Left hindlimb (tissue), 1 donor: Measurements from ENCODE around the gene ST6GAL1.
"Not testable (repeated sequence)": the region's sequence is repeated elsewhere in the genome, so short reads cannot be mapped to it uniquely, and the experiment has no call there.

Experiments
- DNase-seq: peaks from one replicate; pipeline ENCODE4 v3.0.0-alpha.2; 2018

The ST6GAL1 gene

GRCh38 chr3:186930143-186930640 lies at the start of gene ST6GAL1:
ST6GAL1 (plus strand) TSS chr3:186930526; CDS start chr3:187042704, 112,178 bp downstream.
- DNase-seq = peak; percentile 63

GRCh38 chr3:186882150-186882524 lies 48.2 kb upstream of the ST6GAL1 start:
- DNase-seq = no peak

GRCh38 chr3:186882881-186883685 lies 47.2 kb upstream of the ST6GAL1 start:
- DNase-seq = no peak

DNA sequence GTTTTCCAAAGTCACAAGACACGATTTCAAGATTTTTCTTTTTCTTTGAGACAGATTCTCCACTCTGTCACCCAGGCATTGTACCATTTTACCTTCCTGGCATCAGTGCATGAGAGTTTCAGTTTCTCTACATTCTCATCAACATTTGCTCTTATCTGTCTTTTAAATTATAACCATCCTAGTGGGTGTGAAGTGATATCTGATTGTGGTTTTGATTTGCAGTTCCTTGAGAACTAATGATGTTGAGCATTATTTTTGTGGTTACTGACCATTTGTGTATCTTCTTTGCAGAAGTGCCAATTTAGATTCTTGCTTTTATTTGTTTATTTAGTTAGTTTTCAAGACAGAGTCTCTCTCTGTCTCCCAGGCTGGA lies 46.7 kb upstream of the ST6GAL1 start:
- no peak for DNase-seq

DNA sequence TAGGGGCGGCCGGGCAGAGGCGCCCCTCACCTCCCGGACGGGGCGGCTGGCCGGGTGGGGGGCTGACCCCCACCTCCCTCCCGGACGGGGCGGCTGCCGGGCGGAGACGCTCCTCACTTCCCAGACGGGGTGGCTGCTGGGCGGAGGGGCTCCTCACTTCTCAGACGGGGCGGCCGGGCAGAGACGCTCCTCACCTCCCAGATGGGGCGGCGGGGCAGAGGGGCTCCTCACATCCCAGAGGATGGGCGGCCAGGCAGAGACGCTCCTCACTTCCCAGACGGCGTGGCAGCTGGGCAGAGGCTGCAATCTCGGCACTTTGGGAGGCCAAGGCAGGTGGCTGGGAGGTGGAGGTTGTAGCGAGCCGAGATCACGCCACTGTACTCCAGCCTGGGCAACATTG lies 45.5 kb upstream of the ST6GAL1 start:
- DNase-seq = not testable (repeated sequence)

DNA sequence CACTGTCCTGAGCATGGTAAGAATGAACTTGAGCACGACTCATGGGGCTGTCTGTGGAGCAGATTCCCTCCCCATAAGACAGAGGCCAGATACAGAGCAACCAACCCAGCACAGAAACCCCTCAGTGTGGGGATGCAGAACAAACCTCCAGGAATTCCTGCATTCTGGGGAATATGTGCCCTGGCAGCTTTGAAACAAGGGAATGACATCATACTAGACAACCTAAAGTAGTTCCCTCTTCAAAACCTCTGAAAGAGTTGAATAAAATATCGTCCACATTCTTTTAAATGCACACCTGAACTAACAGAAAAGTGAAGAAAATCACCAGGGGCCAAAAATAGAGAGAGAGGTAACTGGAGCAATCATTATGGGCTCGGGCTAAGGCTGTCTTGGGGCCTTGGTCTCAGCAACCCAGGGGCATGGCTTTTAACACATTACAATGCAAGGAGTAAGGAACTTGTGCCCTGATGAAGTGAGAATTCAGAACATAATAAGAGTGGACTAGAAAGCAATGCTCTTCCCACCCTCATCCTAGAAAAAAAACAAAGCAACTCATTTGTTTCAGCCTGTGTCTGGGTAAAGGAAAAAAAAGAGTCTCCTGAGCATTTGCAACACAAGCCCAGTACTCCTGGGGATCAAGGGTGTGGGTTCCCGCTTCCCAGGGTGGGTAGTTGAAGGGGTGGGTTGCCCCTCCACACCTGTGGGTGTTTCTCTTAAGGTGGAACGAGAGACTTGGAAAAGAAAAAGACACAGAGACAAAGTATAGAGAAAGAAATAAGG lies 43.9 kb upstream of the ST6GAL1 start:
- no peak for DNase-seq

DNA sequence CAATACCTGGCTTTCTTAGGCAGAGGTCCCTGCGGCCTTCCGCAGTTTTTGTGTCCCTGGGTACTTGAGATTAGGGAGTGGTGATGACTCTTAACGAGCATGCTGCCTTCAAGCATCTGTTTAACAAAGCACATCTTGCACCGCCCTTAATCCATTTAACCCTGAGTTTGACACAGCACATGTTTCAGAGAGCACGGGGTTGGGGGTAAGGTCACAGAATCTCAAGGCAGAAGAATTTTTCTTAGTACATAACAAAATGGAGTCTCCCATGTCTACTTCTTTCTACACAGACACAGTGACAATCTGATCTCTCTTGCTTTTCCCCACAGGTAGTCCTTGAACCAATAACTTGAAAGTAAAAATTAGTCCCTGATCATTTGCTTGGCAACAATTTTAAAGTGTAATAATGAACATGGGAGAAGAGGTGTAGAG lies 42.8 kb upstream of the ST6GAL1 start:
- not testable (repeated sequence) for DNase-seq

DNA sequence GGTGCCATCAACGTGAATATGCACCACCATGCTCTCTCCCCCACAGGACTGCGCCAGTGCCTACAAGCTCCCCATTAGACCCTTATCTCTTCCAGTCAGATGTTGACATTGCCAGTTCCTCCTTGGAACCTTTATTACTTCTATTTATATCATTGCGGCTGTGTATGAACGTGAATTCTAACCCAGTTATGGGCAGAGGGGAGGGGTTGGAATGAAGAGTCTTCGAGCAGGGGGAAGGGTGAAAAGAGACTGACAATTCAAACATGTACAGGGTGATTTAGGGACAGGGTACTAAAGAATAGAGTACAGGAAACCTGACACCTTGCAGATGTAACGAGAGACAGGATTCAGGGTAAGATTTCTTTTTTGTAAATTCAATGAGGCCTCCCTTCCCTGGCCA lies 41.8 kb upstream of the ST6GAL1 start:
- DNase-seq = no peak

DNA sequence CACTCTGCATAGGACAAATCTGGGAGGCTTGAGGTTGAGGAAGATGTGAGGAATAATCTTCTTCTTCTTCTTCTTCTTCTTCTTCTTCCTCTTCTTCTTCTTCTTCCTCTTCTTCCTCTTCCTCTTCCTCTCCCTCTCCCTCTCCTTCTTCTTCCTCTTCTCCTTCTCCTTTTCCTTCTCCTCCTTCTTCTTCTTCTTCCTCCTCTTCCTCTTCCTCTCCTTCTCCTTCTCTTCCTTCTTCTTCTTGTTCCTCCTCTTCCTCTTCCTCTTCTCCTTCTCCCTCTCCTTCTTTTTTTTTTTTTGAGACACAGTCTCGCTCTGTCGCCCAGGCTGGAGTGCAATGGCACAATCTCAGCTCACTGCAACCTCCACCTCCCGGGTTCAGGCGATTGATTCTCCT lies 40.6 kb upstream of the ST6GAL1 start:
- DNase-seq = not testable (repeated sequence)

DNA sequence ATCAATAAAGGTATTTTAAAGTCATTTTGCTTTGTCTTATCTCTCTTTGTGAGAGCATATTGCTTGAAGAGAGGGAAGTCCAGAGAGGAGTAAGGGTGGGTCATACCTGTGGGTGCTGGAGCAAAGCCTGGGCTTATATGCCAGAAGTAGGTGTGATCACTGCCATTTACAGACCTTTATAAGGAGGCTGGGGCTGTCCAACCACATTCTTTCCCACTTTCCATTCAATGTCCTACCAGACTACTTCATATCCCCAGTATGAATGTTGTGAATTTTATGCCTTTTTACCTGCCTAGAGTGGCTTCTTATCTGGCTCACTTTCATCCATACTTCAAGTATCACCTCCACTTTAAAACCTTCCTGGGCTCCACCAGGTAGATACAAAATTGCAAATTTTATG lies 39.4 kb upstream of the ST6GAL1 start:
- DNase-seq = no peak

- DNase-seq = not testable (repeated sequence)
These were observed 37.3 kb upstream of the ST6GAL1 start for GRCh38 chr3:186893071-186893470.

- DNase-seq = no peak
These were observed 34.9 kb upstream of the ST6GAL1 start for GRCh38 chr3:186895406-186895805.

DNA sequence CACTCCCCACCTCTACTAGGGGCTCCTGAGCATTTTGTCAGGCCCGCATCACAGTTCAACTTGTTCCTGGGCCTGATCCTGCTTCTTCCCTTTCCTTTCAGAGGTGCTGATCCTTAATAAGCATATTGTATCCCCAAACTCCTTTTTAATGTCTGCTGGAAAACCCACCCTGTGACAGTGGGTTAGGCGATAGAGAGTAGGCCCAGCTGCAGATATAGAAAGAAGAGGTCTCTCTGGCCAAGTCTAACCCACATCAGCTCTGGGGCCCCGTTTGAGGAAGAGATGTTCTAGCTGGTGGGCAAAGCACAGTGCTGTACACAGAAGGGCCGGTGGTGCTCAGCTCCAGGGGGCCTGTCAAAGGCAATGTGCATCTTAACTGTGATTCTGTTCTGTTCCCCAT lies 34.3 kb upstream of the ST6GAL1 start:
- no peak for DNase-seq

DNA sequence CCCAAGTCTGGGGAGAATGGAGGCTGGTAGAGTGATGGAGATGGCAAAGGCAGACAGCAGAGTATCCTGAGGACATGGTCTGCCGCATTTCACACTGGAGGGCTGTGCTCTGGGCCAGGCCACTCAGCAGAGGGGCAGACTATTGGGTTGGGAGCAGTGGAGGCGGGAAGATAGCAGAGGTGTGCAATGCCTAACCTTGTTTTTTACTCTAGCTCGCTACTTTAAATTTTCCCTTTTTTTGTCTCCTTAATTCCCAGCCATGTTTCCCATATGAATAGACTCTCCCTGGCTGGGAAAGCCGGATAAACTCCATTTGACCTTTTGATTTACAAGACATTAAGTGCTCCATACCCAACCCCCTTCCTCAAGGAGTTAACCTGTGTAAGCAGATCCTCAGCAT lies 33.5 kb upstream of the ST6GAL1 start:
- DNase-seq = no peak

DNA sequence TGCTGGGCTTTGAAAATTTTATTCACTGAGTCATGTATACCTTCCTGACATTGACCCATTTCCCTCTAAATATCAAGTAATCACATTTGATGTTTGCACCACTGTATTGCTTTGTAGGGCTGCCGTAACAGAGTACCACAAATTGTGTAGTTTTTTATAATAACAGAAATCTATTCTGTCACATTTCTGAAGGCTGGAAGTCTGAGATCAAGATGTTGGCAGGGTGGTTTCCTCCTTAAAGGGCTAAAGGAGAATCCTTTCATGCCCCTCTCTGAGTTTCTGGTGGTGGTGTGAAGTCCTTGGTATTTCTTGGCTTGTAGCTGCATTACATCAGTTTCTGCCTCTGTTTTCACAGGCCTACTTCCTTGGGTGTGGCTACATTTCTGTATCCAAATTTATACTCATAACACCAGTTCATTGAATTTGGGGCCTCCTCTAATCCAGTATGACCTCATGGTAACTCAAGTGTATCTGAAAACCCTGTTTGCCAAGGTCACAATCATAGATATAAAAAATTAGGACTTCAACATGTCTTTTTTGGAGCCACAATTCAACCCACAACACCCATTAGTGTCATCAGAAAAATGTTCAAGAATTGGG lies 29.1 kb upstream of the ST6GAL1 start:
- no peak for DNase-seq

- DNase-seq = no peak
These were observed 28.2 kb upstream of the ST6GAL1 start for GRCh38 chr3:186902154-186902553.

- no peak for DNase-seq
These were observed 27.6 kb upstream of the ST6GAL1 start for GRCh38 chr3:186902713-186903112.

DNA sequence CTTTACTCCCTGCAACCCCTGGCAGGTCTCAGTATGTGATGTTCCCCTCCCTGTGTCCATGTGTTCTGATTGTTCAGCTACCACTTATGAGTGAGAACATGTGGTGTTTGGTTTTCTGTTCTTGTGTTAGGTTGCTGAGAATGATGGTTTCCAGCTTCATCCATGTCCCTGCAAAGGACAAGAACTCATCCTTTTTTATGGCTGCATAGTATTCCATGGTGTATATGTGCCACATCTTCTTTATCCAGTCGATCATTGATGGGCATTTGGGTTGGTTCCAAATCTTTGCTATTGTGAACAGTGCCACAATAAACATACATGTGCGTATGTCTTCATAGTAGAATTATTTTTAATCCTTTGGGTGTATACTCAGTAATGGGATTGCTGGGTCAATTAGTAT lies 26.6 kb upstream of the ST6GAL1 start:
- DNase-seq = not testable (repeated sequence)

DNA sequence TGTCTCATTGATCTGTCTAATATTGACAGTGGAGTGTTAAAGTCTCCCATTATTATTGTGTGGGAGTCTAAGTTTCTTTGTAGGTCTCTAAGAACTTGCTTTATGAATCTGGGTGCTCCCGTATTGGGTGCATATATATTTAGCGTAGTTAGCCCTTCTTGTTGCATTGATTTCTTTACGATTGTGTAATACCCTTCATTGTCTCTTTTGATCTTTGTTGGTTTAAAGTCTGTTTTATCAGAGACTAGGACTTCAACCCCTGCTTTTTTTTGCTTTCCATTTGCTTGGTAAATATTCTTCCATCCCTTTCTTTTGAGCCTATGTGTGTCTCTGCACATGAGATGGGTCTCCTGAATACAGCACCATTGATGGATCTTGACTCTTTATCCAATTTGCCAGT lies 23.3 kb upstream of the ST6GAL1 start:
- DNase-seq = not testable (repeated sequence)

- DNase-seq = no peak
These were observed 21.1 kb upstream of the ST6GAL1 start for GRCh38 chr3:186909078-186909853.

DNA sequence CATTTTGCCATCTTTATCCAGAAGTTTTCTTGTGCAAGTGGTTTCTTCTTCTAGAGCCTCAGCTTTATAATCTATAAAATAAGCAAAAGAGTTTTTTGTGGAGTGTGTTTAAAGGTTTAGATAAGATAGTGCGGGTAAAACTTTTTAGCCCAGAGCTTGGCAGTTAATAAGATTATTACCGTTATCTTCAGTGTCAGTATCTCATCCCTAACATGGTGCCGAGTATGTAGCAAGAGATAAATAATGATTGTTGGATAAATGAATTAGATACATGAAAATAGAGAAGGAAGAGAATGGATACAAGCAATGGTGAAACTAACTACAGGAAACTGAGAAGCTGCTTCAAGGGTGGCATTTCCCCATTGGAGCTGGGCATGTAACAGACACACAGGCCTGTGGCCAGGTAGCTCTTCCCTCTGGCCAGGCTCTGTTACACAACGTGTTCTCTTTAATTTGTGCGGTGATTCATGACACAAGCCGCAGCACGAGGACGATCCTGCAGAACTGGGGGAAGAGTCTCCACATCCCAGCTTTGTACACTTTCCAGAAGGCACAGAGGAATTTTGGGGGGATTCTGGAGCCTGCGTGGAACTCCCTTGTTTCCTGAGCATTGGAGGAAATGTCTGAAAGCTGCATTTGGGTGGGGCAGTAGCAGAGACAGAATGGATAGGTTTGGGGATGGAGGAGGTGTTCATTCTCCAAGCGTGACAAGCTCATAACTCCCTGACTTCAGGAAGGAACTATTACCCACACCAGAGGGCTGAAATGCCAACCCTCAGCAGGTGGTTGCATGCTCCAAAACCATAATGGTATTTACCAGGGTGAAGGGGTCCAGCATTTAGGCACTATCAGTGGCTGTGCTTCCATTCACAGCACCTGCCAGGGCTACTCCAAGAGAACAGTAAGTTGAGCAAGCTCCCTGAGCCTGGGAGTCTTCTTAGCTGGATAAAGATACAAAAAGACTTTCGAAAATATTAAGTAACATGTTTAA lies 14.2 kb upstream of the ST6GAL1 start:
- DNase-seq = no peak
